GM21367 (cell line): Measurements from ENCODE around the gene KLC3.
A peak's percentile ranks its signal among the peaks of the same experiment; 100 is the strongest.

Experiments
- ATAC-seq: cut with Tn5 transposase; IDR thresholded peaks from one replicate; pipeline ENCODE4 v1.9.1; 2021; ENCODE audit not compliant: unreplicated experiment

KLC3 gene

DNA sequence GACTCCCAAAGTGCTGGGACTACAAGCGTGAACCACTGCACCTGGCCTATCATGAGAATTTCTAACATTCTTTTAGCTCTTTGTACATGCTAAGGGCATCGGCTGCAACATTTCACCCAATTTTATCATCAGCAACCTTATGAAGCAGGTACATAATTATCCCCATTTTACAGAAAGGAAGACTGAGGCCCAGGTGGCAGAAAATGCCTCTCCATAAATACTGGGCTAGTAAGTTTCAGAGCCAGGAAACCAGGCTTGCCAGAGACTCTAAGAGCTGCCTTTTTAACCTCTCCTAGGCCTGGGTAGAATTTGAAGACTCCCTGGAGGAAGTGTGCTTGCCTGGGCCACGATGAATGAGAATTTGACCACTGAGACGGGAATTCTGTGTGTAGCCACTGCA is 27.6 kb downstream of the KLC3 start:
- ATAC-seq, result no peak

DNA sequence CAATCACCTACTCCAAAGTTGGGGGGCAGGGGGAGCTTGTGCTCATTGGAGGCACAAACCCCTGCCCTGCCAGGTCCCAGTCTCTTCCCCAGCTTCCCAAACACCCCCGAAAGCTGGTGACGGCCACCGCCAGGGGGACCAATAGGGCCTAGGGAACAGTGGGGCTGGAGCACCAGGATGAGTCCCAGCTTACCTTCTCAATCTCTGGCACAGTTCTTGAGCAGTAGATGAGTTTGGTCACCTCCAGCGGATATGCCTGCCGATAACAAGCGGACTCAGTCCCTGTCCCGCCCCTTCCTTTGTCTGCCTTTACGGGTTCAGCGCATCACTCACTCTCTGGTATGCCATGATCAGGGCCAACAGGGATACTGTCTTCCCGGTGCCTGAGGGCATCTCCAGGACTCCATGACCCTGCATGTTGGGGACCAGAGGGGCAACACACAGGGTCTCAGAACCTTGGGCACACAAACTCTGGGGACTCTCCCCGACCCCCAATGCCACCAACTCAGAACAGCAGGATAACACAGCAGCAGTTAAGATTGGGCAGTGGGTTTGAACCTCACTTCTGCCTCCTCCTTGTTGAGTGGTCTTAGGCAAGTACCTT is 28.3 kb downstream of the KLC3 start:
- ATAC-seq, result no peak

DNA sequence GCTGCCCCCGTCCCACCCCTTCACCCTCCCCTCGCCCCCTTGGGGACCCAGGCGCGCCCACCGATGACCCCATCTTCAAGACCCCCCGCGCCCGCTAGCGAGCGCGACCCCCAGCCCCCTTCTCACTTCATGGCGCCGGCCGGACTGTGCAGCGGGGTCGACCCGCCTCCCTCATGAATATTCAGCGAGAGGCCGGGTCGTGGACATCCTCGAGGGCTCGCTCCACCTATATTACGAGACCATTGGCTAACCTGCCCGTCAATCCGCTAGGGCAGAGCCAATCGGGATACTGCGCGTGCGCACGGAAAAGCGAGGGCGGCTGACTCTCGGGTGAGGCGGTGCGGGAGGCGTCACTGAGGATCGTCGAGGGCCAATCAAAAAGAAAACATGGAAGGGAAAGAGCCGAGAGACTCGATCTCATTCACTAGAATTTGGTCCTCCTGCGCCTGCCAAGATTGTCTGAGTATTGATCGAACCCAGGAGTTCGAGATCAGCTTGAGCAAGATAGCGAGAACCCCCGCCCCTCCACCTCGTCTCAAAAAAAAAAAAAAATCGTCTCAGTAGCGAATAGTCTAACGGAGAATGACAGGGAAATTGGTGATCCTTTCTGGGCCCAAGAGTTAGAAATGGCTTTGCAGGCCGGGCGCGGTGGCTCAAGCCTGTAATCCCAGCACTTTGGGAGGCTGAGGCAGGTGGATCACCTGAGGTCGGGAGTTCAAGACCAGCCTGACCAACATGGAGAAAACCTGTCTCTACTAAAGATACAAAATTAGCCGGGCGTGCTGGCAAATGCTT is 30.1 kb downstream of the KLC3 start, which contains the start of gene ERCC2:
Gene ERCC2 (minus strand): TSS at position 164 of the 795 bp plus-strand sequence. CDS start 33 bp downstream, at position 131.
- peak; percentile 78 for ATAC-seq

DNA sequence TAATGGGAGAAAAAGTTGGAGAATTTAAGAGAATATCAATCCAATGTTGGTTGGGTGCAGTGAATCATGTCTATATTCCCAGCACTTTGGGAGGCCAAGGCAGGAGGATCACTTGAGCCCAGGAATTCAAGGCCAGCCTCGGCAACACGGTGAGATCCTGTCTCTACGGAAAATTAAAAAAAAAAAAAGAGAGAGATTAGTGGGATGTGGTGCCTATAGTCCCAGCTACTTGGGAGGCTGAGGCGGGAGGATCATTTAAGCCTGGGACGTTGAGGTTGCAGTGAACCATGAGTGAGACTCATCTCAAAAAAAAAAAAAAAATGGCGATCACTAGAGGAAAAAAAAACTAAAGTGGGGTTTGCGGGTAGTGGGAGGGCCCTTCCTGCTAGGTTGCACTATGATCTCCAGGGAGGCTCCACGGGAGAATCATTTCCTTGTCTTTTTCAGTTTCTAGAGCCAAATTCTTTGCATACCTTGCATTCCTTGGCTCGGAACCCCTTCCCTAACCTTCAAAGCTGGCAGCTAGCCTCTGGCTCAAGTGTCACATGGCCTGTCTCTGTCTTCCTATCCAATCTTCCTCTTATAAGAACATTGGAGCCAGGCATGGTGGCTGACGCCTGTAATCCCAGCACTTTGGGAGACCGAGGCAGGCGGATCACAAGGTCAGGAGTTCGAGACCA is 35.6 kb downstream of the KLC3 start:
- ATAC-seq, result no peak

DNA sequence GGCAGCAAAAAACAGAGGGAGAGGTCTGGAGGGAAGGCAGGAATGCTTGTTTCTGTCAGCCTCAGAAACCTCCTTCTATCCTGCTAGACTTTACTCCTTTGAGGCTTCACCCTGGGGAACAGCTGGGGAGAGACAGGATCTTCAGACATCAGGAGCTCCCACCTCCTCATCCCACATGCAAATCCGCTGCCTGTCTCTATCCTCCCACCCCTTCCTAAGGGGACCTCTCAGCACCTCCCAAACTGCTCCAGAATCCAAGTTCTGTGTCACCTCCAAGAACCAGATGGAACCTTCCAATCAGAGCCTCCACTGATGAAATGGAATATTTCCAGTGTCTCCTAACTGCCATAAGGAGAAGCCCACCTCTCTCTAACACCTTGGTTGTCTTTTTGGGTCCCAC is 39.6 kb downstream of the KLC3 start:
- ATAC-seq, result no peak

DNA sequence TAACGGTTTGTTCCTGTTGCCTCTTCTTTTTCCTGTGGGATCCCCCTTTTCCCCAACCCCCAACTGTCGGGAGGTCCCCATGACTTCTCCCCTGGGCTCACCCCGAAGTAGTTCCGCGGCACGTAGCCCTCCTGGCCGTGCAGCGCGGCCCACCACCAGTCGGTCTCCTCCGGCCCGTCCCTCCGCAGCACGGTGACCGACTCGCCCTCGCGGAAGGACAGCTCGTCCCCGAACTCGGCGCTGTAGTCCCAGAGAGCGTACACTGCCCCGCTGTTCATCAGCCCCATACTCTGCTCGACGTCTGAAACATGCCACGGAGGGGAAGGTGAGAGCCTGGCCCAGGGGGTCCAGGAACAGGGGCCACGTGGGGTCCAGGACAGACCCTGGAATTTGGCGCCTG is 41.9 kb downstream of the KLC3 start:
- no peak for ATAC-seq

DNA sequence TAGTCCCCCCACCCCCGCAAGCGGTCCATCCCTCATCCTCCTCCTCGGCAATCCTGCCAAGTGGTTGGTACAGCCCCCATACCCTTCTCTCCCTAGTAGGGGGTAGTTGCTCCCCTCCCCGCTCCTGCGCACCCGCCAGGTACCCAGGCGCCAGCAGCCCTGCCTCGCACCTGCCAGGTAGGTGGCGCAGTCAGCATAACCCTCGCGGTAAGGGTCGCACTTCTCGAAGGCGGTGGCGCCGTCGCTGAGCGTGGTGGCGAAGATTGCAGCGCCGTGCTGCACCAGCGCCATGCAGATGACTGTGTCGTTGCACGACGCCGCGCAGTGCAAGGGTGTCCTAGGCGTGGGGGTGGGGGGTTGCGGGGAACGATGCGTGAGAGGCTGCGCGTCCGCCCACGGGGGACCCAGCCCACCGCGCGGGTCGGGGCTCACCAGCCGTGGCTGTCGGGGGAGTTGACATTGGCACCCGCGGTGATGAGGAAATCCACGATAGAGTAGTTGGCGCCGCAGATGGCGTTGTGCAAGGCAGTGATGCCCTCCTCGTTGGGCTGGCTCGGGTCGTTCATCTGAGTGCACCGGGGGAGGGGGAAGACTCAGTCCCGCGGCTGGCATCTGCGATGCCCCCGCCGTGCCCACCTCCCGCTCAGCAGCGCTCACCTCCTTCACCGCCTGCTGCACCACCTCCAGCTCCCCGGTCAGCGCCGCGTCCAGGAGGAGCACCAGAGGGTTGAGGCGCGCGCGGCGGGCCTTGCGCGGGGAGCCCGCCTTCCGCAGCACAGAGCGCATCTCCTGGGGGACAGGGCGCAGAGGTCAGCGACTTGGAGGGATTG is 45.1 kb downstream of the KLC3 start:
- ATAC-seq, result no peak

DNA sequence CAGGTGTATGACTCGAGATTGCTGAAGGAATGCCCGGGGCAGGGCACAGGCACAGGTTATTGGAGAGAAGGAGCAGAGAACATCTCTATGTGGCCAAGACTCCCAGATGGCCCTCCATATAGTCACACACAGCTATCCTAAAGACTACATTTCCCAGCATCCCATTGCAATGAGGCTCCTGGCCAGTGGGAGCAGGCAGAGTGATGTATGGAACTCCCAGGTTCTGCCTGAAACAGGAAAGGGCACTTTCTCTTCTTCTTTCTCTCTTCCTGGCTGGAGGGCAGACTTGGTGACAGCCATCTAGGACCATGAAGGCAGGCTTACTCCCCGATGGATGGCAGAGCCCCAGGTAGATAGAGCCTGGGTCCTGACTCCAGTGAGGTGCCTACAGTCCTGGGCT is 50.8 kb downstream of the KLC3 start:
- ATAC-seq, result no peak

DNA sequence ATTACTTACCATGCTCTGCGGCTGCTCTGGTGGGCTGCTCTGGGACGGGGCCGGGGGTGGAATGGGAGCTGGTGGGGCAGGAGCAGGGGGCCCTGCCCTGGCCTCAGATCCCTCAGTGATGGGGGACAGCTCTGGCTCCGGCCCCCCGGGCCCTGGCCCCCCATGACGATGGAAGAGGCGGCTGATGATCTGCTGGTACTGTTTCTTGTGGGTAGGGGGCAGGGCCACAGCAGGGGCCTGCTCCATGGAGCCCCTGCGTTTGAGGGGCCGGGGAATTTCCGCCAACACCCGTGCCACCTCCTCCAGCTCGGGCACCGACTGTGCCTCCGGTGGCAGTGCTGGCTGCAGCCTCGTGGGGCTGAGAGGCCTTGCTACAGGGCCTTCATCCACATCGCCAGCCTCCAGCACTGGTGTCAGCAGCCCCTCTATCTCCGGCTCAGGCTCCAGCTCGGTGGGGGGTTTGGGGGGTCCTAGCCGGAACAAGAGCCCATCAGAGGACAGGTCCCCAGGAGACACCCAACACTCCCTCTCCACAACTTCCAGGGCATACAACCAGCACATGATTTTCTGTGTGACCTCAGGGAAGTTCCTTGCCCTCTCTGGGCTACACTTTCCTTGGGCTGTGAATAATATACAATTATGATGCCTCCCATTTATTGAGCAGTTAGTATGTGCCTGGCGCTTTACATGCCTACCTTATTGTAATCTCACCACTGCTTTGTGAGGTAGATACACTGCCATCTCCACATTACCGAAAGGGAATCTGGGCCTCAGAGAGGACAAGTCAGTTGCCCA is 51.5 kb downstream of the KLC3 start:
- ATAC-seq, result no peak

DNA sequence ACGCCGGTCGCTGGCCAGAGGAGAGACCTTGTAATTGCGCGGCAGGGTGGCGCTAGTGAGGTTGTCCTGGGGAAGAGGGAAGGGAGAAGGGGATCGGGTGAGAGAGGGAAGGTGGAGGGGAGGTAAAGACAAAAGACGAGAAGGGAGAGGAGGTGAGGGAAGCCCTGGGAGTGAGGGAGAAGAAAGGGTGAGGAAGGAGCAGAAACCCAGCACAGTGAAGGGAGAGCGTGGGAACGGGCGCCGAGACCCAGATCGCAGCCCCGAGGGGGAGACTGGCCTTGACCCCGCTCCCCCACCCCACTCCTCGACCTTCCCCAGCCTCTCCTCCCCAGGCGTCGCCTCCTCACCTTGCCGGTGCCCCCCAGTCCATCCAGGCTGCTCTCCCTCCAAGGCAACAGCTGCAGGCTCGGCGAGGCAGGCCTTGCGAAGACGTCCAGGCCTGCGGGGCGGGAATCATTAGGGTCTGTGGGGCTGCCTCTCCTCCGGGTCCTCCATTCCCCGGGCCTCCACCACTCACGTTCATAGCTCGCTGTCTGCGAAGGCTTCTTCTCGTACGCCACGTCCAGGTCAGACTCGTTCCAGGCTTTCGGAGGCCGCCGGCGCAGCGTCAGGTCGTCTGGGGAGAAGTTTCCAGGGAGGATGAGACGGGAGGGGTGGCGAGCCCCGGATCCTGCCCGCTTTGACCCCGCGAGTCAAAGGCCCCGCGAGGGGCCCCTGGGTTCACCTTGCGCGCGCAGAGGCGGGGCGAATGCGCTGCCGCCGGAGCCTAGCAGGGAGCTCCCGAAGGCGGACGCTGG is 55.5 kb downstream of the KLC3 start:
- ATAC-seq, result no peak

DNA sequence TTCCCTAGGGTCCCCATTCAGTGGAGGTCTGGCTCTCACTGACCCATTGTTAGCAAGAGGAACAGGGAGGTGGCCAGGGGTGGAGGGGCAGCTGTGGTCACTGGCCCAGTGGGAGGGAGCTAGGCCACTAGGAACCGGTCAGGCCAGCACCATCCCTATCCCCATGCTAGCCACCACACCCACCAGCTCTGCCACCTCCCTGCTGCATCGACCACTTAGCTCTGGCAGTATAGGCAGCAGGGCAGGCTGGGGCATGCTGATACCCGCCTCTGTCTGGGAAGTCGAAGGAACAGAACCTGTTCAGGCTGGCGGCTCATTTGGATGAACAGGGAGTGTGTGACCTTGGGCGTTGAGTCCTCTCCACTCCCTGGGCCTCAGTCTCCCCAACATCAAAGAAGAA is 59.6 kb downstream of the KLC3 start:
- ATAC-seq, result no peak
